Duodenal mucosa (tissue), 2 donors: Measurements from ENCODE around the gene SCYGR3.

Experiments
- H3K27ac ChIP-seq: one replicate; pipeline ENCODE4 v1.7.0; 2013; ENCODE audit warnings: low read depth, low read length
- H3K27me3 ChIP-seq, 2 donors: one replicate each; pipeline ENCODE4 v1.7.0; 2013; ENCODE audit warnings: low read length in 2 of 2, control low read depth in 1 of 2; ENCODE audit not compliant: insufficient read depth in 2 of 2, control insufficient read depth in 1 of 2
- H3K36me3 ChIP-seq, 2 donors: one replicate each; pipeline ENCODE4 v1.7.0; 2013; ENCODE audit warnings: low read length in 2 of 2, control low read depth in 1 of 2; ENCODE audit not compliant: insufficient read depth in 2 of 2, control insufficient read depth in 1 of 2
- H3K4me1 ChIP-seq, 2 donors: one replicate each; pipeline ENCODE4 v1.7.0; 2013; ENCODE audit warnings: low read length in 2 of 2, control low read depth in 1 of 2; ENCODE audit not compliant: insufficient read depth in 2 of 2, control insufficient read depth in 1 of 2
- H3K4me3 ChIP-seq, 2 donors: one replicate each; pipeline ENCODE4 v1.7.0; 2013; ENCODE audit warnings: low read length in 2 of 2, low read depth in 1 of 2
- H3K9ac ChIP-seq, 2 donors: one replicate each; pipeline ENCODE4 v1.7.0; 2013; ENCODE audit warnings: low read length in 2 of 2, low read depth in 1 of 2
- H3K9me3 ChIP-seq, 2 donors: one replicate each; pipeline ENCODE4 v1.7.0; 2013; ENCODE audit warnings: low read length in 2 of 2, control low read depth in 1 of 2; ENCODE audit not compliant: control insufficient read depth in 1 of 2

Gene SCYGR3

GRCh38 chr2:227632827-227633226 is 18.2 kb upstream of the SCYGR3 start:
- Histone ChIP-seq H3K9ac (no peak overlapping the region), H3K4me1 (no peaks in the 10 kb centered on the region), H3K36me3 (no peaks in the 10 kb centered on the region), H3K4me3 (no peak overlapping the region), H3K9me3 (no peaks in the 10 kb centered on the region), H3K27me3 (peaks cover 0 to 5% of the 10 kb centered on the region in 2 donors), H3K27ac (no peak overlapping the region)

- peaks cover 0 to 5% of the 10 kb centered on the region in 2 donors for H3K27me3 ChIP-seq
- H3K4me1 ChIP-seq: no peaks in the 10 kb centered on the region
- no peak overlapping the region for H3K4me3 ChIP-seq
- no peak overlapping the region for H3K27ac ChIP-seq
- no peaks in the 10 kb centered on the region for H3K9me3 ChIP-seq
- H3K9ac ChIP-seq: no peak overlapping the region
- no peaks in the 10 kb centered on the region for H3K36me3 ChIP-seq
Measured at GRCh38 chr2:227630322-227630721, 15.7 kb upstream of the SCYGR3 start.

GRCh38 chr2:227629435-227629834 is 14.8 kb upstream of the SCYGR3 start:
- H3K9me3 ChIP-seq: no peaks in the 10 kb centered on the region
- peaks cover 0 to 5% of the 10 kb centered on the region in 2 donors for H3K27me3 ChIP-seq
- no peak overlapping the region for H3K4me3 ChIP-seq
- H3K9ac ChIP-seq: no peak overlapping the region
- no peaks in the 10 kb centered on the region for H3K4me1 ChIP-seq
- H3K36me3 ChIP-seq: no peaks in the 10 kb centered on the region
- no peak overlapping the region for H3K27ac ChIP-seq

- Histone ChIP-seq H3K36me3 (no peaks in the 10 kb centered on the region), H3K4me1 (no peaks in the 10 kb centered on the region)
Measured at GRCh38 chr2:227627769-227628168, 13.1 kb upstream of the SCYGR3 start.

GRCh38 chr2:227626580-227627151 is 12.0 kb upstream of the SCYGR3 start:
- Histone ChIP-seq H3K4me1 (no peaks in the 10 kb centered on the region), H3K4me3 (no peak overlapping the region), H3K27ac (no peak overlapping the region), H3K27me3 (peaks cover 0 to 5% of the 10 kb centered on the region in 2 donors), H3K36me3 (no peaks in the 10 kb centered on the region), H3K9me3 (peaks cover 0 to 3% of the 10 kb centered on the region in 2 donors), H3K9ac (no peak overlapping the region)

More at GRCh38 chr2:227627769-227628168, 13.1 kb upstream of the SCYGR3 start:
- H3K9ac ChIP-seq: no peak overlapping the region
- no peak overlapping the region for H3K27ac ChIP-seq
- peaks cover 0 to 5% of the 10 kb centered on the region in 2 donors for H3K27me3 ChIP-seq
- peaks cover 0 to under 1% of the 10 kb centered on the region in 2 donors for H3K9me3 ChIP-seq
- no peak overlapping the region for H3K4me3 ChIP-seq

- Histone ChIP-seq H3K27me3 (peaks cover 0 to 5% of the 10 kb centered on the region in 2 donors), H3K9ac (no peak overlapping the region), H3K9me3 (peaks cover 0 to 3% of the 10 kb centered on the region in 2 donors), H3K36me3 (no peaks in the 10 kb centered on the region), H3K4me3 (no peak overlapping the region), H3K4me1 (no peaks in the 10 kb centered on the region), H3K27ac (no peak overlapping the region)
Measured at GRCh38 chr2:227625420-227625819, 10.8 kb upstream of the SCYGR3 start.

GRCh38 chr2:227623226-227623625 is 8.6 kb upstream of the SCYGR3 start:
- no peaks in the 10 kb centered on the region for H3K4me1 ChIP-seq
- no peak overlapping the region for H3K9ac ChIP-seq
- H3K36me3 ChIP-seq: no peaks in the 10 kb centered on the region
- peaks cover 0 to 3% of the 10 kb centered on the region in 2 donors for H3K9me3 ChIP-seq
- H3K4me3 ChIP-seq: no peak overlapping the region
- H3K27me3 ChIP-seq: no peaks in the 10 kb centered on the region
- H3K27ac ChIP-seq: no peak overlapping the region

- Histone ChIP-seq H3K27ac (no peak within 1 kb of the TSS), H3K9me3 (no peaks in the 10 kb centered on the region), H3K27me3 (no peaks in the 10 kb centered on the region), H3K9ac (no peak within 1 kb of the TSS), H3K4me1 (no peaks in the 10 kb centered on the region), H3K4me3 (no peak within 1 kb of the TSS), H3K36me3 (no peaks in the 10 kb centered on the region)
Measured at GRCh38 chr2:227617316-227618230, 2.9 kb upstream of the SCYGR3 start, which contains the start of gene SCYGR4. Gene SCYGR4, plus strand, starts transcription at chr2:227617498. Its CDS starts 0 bp downstream, at chr2:227617498.

GRCh38 chr2:227616631-227617030 is 2.0 kb upstream of the SCYGR3 start:
- no peak overlapping the region for H3K9ac ChIP-seq
- no peaks in the 10 kb centered on the region for H3K36me3 ChIP-seq
- no peaks in the 10 kb centered on the region for H3K27me3 ChIP-seq
- no peaks in the 10 kb centered on the region for H3K9me3 ChIP-seq
- H3K27ac ChIP-seq: no peak overlapping the region
- no peaks in the 10 kb centered on the region for H3K4me1 ChIP-seq
- H3K4me3 ChIP-seq: no peak overlapping the region

GRCh38 chr2:227615906-227616305 is 1.3 kb upstream of the SCYGR3 start:
- no peaks in the 10 kb centered on the region for H3K36me3 ChIP-seq
- no peak overlapping the region for H3K4me3 ChIP-seq
- H3K9ac ChIP-seq: no peak overlapping the region
- no peaks in the 10 kb centered on the region for H3K9me3 ChIP-seq
- no peaks in the 10 kb centered on the region for H3K27me3 ChIP-seq
- no peak overlapping the region for H3K27ac ChIP-seq
- no peaks in the 10 kb centered on the region for H3K4me1 ChIP-seq
